ENCODE measurements around the gene ALOX5AP.

ALOX5AP gene

GRCh38 chr13:30773561-30773960 is 38.2 kb downstream of the ALOX5AP start:
- DNase-seq, result no peak

- no peak for DNase-seq
Observed at GRCh38 chr13:30774214-30774730, 38.9 kb downstream of the ALOX5AP start.

DNA sequence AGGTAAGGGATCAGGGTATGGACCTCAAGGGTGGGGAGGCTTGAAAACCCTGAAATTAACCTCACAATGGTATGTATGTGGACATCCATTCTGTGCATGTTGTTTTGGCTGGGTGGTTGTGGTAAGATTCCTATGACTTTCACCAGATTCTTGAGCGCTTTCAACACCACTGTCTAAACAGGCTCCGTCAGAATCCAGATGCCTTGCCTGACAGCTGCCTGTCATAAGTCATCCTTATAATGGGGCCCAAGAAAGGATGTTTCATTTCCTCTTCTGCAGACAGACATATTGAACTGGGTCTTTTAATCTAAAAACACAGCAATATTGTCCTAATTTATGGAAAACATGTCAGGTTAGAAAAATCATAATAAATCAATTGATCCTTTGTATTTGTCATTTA is 41.3 kb downstream of the ALOX5AP start:
- no peak for DNase-seq

GRCh38 chr13:30779016-30779415 is 43.7 kb downstream of the ALOX5AP start:
- no peak for DNase-seq

DNA sequence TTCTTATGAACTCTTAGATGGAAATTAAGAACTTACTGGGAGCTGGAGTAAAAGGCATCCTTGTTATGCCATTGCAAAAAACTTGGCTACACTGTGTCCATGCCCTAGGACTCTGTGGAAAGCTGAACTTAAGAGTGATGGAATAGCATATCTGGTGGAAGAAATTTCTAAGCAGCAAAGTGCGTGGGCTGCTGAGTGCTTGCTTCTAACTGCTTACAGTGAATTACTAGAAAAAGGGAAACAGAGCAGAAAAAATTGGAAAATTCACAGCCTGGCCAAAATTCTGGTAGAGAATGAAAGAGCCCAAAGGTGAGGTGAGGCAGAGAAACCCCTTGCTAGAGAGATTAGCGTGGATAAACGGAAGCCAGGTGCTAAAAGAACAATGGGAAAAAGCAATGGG is 44.3 kb downstream of the ALOX5AP start:
- no peak for DNase-seq

DNA sequence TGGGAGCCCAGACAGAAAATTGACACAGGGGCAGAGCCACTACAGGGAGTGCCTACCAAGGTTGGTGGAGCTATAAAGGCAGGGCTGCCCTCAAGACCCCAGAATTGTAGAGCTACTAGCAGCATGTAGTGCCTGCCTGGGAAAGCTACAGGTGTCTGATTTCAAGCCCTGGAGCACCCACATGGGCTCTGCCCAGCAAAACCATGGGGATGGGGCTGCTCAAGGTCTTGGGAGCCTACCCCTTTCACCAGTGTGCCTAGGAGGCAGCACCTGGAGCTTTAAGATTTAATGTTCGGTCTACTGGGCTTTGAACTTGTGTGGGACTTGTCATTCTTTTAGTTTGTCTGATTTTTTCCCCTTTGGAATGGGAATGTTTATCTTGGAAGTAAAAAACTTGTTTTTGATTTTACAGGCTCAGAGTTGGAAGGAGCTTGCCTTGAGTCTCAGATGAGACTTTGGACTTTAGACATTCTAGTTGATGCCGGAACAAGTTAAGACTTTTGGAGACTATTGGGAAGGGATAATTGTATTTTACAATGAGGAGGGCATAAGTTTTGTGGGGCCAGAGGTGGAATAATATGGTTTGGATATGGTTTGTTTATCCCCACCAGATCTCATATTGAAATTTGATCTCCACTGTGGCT is 45.1 kb downstream of the ALOX5AP start:
- DNase-seq, result no peak

DNA sequence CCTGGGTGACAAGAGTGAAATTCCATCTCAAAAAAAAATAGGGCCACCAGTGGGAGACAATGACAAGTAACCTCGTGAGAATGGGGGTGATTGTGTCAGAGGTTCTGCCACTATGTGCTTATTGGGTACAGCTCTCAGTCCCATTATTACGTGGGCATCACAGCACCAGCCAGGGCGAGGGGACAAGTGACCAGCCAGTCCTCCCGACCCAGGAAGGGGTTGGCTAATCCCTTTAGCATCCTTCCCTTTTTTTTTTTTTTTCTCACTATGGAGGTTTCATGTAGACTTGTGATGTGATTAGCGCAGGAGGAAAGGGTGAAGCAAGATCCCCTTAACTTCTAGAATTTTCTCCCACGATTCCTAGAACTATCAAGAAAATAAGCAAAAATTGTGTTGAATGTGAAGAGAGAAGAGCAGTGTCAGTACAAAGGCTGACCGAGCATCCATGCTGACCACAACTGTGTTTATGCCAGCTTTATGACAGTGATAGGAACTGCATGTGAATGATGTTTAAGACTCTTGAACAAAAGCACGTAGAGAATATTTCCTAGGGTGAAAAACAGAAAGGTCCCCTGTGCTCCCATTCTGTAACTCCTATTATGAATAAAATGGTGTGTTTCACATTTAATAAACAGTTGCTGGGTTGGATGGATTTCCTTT is 50.0 kb downstream of the ALOX5AP start:
- DNase-seq, result no peak

GRCh38 chr13:30786648-30787047 is 51.3 kb downstream of the ALOX5AP start:
- no peak for DNase-seq

- DNase-seq, result no peak
Observed at GRCh38 chr13:30787738-30788525, 52.6 kb downstream of the ALOX5AP start.

DNA sequence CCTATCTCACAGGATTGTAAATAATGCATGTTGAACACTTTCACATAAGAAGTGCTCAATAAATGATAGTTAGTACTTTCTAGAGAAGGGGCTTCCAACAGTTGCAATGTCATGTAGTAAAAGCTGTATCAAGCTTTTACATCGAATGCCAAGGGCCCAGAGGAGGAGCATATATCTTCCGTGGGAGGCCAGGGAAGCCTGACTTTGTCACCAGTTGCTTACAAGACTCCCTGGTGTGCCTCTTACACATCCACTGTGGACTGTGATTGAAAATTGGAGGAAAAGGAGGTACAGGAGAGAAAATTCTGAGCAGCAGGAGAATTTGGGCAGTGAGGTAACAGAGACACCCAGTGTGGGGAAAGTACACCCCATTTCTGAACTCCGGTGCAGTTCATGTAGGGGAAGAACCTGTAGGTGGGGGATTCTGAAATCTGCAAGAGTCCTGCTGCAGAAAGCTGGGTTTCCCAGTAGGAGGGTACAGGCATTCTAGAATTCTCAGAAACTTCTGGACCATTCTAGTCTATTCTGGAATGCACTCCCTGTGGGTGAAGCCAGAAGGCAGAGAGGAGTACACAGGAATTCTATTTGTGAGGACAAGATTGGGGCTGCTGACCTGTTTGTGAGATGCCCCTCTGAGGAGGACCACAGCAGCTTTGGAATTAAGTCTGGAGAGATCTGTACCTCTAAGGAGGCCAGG is 54.0 kb downstream of the ALOX5AP start:
- no peak for DNase-seq

- DNase-seq, result no peak
Observed at GRCh38 chr13:30790592-30790991, 55.2 kb downstream of the ALOX5AP start.

GRCh38 chr13:30791354-30792001 is 56.1 kb downstream of the ALOX5AP start:
- DNase-seq, result no peak

DNA sequence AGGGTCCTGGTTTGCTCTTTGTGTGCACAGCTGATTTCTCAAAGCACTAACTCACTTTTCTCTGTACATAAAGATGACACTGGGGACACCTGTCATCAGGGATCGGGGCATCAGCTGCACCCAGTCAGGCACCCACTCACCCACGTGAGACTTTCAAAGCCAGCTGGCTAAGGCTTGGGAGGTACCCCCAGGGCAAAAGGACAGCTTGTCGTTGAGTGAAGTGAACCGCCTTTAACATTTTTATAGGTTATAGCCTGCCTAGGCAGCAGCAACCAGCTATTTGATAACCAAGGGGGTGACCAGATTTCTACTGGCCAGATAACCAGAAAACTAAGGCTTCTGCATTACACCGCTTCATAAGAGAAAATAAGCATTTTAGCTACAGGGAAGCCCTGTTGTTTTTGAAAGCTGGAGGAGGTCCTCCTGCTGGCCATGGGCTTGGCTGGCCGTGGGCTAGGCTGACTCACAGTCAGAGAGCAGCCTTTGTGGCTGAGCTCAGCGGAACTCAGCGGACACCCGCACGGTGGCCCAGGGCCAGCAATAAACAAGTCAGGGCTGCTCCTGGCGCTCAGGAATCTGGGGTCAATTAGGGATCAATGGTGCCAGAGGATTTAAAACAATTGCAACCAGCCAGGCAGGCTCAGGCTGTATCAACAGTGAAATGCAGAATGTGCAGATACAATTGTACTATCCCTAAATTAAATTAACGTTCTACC is 57.1 kb downstream of the ALOX5AP start:
- peak; percentile 32 for DNase-seq

GRCh38 chr13:30796132-30796572 is 60.8 kb downstream of the ALOX5AP start:
- no peak for DNase-seq

- peak; percentile 58 for DNase-seq
Observed at GRCh38 chr13:30796631-30797601, 61.6 kb downstream of the ALOX5AP start.

- DNase-seq, result no peak
Observed at GRCh38 chr13:30797847-30798535, 62.6 kb downstream of the ALOX5AP start.

DNA sequence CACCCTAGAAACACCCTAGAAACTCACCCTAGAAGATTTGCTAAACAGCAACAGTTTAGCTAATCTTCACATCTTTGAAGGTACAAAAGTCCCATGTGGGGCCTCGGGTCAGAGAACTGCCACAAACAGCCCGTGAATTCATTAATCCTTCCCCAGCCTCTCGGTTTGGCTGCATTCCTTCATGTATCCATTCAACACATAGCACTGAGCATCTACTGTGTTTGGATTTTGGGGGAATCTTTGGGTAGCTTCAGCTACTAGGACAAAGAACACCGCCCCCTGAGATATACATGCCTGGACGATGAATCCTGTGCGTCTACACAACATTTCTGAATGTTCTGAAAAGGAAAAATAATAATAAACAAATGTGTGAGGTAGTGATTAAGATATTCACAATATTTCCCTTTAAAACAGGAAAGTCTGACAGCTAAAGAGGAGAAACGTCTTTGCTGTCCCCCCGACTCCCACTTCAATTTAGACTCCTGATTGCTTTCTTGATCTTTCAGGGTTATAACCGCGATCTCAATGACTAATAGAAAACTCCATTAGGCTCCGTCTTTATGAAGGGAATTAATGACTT is 63.5 kb downstream of the ALOX5AP start:
- DNase-seq, result no peak

DNA sequence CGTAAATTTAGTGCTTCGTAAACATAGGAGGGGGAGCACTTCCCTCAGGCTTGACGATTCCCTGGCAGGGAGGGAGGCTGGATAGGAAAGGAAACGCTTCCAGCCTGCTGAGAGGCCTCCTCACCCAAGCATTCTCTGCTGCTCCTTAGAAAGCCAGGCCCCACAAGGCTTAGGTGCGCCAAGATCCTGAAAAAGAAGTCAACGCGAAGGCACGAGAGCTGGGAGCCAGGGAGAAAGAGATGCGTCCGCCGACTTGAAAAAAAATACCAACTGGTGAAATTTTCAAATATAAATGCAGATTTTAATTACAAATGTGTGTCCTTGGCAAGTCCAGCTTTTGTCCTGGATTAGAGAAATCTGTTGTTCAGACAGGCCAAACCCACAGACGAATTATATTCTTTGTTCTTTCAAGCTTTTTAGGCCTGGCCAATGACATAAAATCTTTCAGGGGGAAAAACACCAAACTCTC is 64.0 kb downstream of the ALOX5AP start:
- DNase-seq, result no peak

DNA sequence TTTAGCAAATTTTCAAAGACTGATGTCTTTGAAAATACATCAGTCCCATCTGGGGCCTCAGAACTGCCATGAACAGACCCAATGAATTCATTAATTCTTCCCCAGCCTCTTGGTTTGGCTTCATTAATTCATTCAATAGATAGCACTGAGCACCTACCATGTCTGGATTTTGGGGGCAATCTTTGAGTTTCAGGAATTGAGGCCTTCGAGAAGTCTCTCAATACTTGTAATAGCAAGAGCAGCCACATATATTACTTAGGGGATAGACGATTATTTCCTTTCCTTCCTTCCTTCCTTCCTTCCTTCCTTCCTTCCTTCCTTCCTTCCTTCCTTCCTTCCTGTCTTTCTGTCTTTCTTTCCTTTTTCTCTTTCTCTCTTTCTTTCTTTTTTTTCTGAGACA is 64.8 kb downstream of the ALOX5AP start:
- DNase-seq, result no peak

DNA sequence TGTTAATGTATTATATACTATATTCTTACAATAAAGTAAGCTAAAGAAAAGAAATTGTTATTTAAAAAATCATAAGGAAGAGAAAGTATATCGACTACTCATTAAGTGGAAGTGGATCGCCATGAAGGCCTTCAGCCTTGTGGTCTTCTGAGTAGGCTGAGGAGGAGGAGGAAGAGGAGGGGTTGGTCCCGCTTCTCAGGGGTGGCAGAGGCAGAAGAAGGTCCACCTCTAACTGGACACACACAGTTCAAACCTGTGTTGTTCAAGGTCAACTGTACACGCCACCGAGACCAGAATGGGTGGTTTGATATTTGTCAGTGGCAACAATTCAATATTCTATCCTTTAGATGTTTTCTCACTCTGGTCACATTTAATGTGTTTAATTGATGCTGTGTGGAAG is 67.2 kb downstream of the ALOX5AP start:
- DNase-seq, result no peak

Measured in NCI-H1105 treated with DMSO at 0.1 percent for 48 hours (cell line).